HepG2 (cell line): ENCODE results near the gene PA2G4. TPM values are rescaled to one million over a fixed set of nuclear protein-coding genes. Genes with fewer than 3 reads are reported as not detected.

Experiments
- AGO1 ChIP-seq: fragments of 200-400 bp; formaldehyde crosslinking; IDR thresholded peaks from 2 replicates; pipeline ENCODE4 v1.6.1; 2017; ENCODE audit warnings: mild to moderate bottlenecking, low read depth, low read length, moderate library complexity; ENCODE audit not compliant: poor library complexity, severe bottlenecking
- AKAP8 ChIP-seq: sonication (generic); formaldehyde crosslinking; IDR thresholded peaks from 2 replicates; pipeline ENCODE4 v1.5.1; 2020; ENCODE audit warnings: mild to moderate bottlenecking, missing genetic modification reagents
- ATF7 ChIP-seq, 2 experiments: fragments of 450-650 bp in 1 of 2; sonication (generic) in 1 of 2; formaldehyde crosslinking in 1 of 2; IDR thresholded peaks; 2 replicates each; pipeline versions ENCODE4 v1.4.0 to v1.6.1; 2016 to 2020; ENCODE audit warnings: antibody characterized with exemption in 1 of 2, mild to moderate bottlenecking in 1 of 2, missing genetic modification reagents in 1 of 2
- CBX5 ChIP-seq: sonication (generic); formaldehyde crosslinking; IDR thresholded peaks from 2 replicates; pipeline ENCODE4 v1.4.0; 2020; ENCODE audit warnings: missing genetic modification reagents, borderline replicate concordance
- CSRNP1 ChIP-seq: sonication (generic); formaldehyde crosslinking; IDR thresholded peaks from 2 replicates; pipeline ENCODE4 v1.8.1; 2023; ENCODE audit warnings: mild to moderate bottlenecking, missing genetic modification reagents
- ELF4 ChIP-seq: sonication (generic); formaldehyde crosslinking; IDR thresholded peaks from 2 replicates; pipeline ENCODE4 v1.5.0; 2020; ENCODE audit warnings: missing genetic modification reagents, mild to moderate bottlenecking, moderate library complexity, borderline replicate concordance
- ESRRA ChIP-seq: sonication (generic); formaldehyde crosslinking; IDR thresholded peaks from 2 replicates; pipeline ENCODE4 v1.5.1; 2020; ENCODE audit warnings: mild to moderate bottlenecking, low read depth, missing genetic modification reagents
- MEF2D ChIP-seq: sonication (generic); formaldehyde crosslinking; IDR thresholded peaks from 2 replicates; pipeline ENCODE4 v1.5.1; 2020; ENCODE audit warnings: mild to moderate bottlenecking, missing genetic modification reagents
- NFRKB ChIP-seq: fragments of 450-650 bp; IDR thresholded peaks from 2 replicates; pipeline ENCODE4 v1.6.1; 2017
- POLR2A ChIP-seq, 2 experiments: IDR thresholded peaks; 2 replicates each; pipeline ENCODE4 v1.6.1; 2011; ENCODE audit warnings: low read depth in 2 of 2, low read length in 2 of 2, mild to moderate bottlenecking in 1 of 2, moderate library complexity in 1 of 2; ENCODE audit not compliant: insufficient read depth in 1 of 2
- SP140L ChIP-seq: sonication (generic); formaldehyde crosslinking; IDR thresholded peaks from 2 replicates; pipeline ENCODE4 v1.4.0; 2020; ENCODE audit warnings: missing genetic modification reagents, borderline replicate concordance
- SP2 ChIP-seq: sonication (generic); formaldehyde crosslinking; IDR thresholded peaks from 2 replicates; pipeline ENCODE4 v1.5.1; 2020; ENCODE audit warnings: mild to moderate bottlenecking, missing genetic modification reagents
- SYNCRIP ChIP-seq: fragments of 200-400 bp; formaldehyde crosslinking; IDR thresholded peaks from 2 replicates; pipeline ENCODE4 v1.6.1; 2018; ENCODE audit warnings: mild to moderate bottlenecking, low read depth, low read length; ENCODE audit not compliant: insufficient read depth
- TSC22D2 ChIP-seq: sonication (generic); formaldehyde crosslinking; IDR thresholded peaks from 2 replicates; pipeline ENCODE4 v1.5.1; 2020; ENCODE audit warnings: missing genetic modification reagents, mild to moderate bottlenecking, borderline replicate concordance
- ZBTB8A ChIP-seq: sonication (generic); formaldehyde crosslinking; IDR thresholded peaks from 2 replicates; pipeline ENCODE4 v1.4.0; 2020; ENCODE audit warnings: mild to moderate bottlenecking, low read depth, missing genetic modification reagents, borderline replicate concordance
- ZNF101 ChIP-seq: sonication (generic); formaldehyde crosslinking; IDR thresholded peaks from 2 replicates; pipeline ENCODE4 v1.4.0; 2020; ENCODE audit warnings: mild to moderate bottlenecking, low read depth, missing genetic modification reagents, borderline replicate concordance
- ZNF350 ChIP-seq: sonication (generic); formaldehyde crosslinking; IDR thresholded peaks from 2 replicates; pipeline ENCODE4 v1.4.0; 2020; ENCODE audit warnings: mild to moderate bottlenecking, low read depth, missing genetic modification reagents, borderline replicate concordance
- ZNF576 ChIP-seq: sonication (generic); formaldehyde crosslinking; IDR thresholded peaks from 2 replicates; pipeline ENCODE4 v1.4.0; 2020; ENCODE audit warnings: mild to moderate bottlenecking, missing genetic modification reagents
- ZNF598 ChIP-seq: sonication (generic); formaldehyde crosslinking; IDR thresholded peaks from 2 replicates; pipeline ENCODE4 v1.5.1; 2020; ENCODE audit warnings: mild to moderate bottlenecking, missing genetic modification reagents, borderline replicate concordance
- ZNF891 ChIP-seq: sonication (generic); formaldehyde crosslinking; IDR thresholded peaks from 2 replicates; pipeline ENCODE4 v1.5.0; 2020; ENCODE audit warnings: mild to moderate bottlenecking, missing genetic modification reagents
- polyA plus RNA-seq, 8 experiments: library from polyadenylated mRNA; depleted of rRNA in 3 of 8; stranded (reverse) in 7 of 8; unstranded in 1 of 8; fragments of >200 nt; fragmentation: Illumina TruSeq in 4 of 8; extraction: Trizol in 4 of 8; gene quantifications; 2 replicates each; pipeline versions ENCODE4 v1.2.1 to v1.2.3, GENCODE V29; 2011 to 2016; ENCODE audit warnings: low read depth in 4 of 8, missing spikeins in 1 of 8, mixed read lengths in 1 of 8; ENCODE audit not compliant: insufficient read depth in 1 of 8
- total RNA-seq, 5 experiments: library from RNA; depleted of rRNA; stranded (reverse); fragments of >200 nt; fragmentation: Illumina TruSeq; extraction: Trizol; gene quantifications; 2 replicates each; pipeline ENCODE4 v1.2.3, GENCODE V29; 2016; ENCODE audit warnings: low read depth in 1 of 5
- TF ChIP-seq, protein P1 (sequence below): IDR thresholded peaks from 2 replicates; pipeline ENCODE4 v1.6.1; 2012; ENCODE audit warnings: low read length, improper control_type of control experiment
- TF ChIP-seq, protein P2 (sequence below): sonication (generic); formaldehyde crosslinking; IDR thresholded peaks from 2 replicates; pipeline ENCODE4 v1.8.1; 2023; ENCODE audit warnings: mild to moderate bottlenecking, missing genetic modification reagents

The PA2G4 gene
- total and polyA plus RNA-seq, 2 of the 13 experiments (the other 11 are each of a cell fraction or from before 2014, with no cell fraction given): 147 to 240 TPM

- TF ChIP-seq, protein P1, sequence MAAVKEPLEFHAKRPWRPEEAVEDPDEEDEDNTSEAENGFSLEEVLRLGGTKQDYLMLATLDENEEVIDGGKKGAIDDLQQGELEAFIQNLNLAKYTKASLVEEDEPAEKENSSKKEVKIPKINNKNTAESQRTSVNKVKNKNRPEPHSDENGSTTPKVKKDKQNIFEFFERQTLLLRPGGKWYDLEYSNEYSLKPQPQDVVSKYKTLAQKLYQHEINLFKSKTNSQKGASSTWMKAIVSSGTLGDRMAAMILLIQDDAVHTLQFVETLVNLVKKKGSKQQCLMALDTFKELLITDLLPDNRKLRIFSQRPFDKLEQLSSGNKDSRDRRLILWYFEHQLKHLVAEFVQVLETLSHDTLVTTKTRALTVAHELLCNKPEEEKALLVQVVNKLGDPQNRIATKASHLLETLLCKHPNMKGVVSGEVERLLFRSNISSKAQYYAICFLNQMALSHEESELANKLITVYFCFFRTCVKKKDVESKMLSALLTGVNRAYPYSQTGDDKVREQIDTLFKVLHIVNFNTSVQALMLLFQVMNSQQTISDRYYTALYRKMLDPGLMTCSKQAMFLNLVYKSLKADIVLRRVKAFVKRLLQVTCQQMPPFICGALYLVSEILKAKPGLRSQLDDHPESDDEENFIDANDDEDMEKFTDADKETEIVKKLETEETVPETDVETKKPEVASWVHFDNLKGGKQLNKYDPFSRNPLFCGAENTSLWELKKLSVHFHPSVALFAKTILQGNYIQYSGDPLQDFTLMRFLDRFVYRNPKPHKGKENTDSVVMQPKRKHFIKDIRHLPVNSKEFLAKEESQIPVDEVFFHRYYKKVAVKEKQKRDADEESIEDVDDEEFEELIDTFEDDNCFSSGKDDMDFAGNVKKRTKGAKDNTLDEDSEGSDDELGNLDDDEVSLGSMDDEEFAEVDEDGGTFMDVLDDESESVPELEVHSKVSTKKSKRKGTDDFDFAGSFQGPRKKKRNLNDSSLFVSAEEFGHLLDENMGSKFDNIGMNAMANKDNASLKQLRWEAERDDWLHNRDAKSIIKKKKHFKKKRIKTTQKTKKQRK: no peak
- peak; percentile 79 to 80 for TF ChIP-seq POLR2A (IDR thresholded peaks at IDR 0.05; ENCODE audit: insufficient read depth in 1 of 2, low read depth in 2 of 2, low read length in 2 of 2)
- TF ChIP-seq ATF7 (IDR thresholded peaks at IDR 0.05): no peak
- peak; percentile 89 for TF ChIP-seq ATF7 (CRISPR knock-in tag; IDR thresholded peaks at IDR 0.05)
- no peak for TF ChIP-seq SYNCRIP
- TF ChIP-seq MEF2D (CRISPR knock-in tag): peak; percentile 97
- peak; percentile 96 for TF ChIP-seq ESRRA (CRISPR knock-in tag)
- peak; percentile 72; the same call in 1 of the 2 replicates for TF ChIP-seq ZNF598 (CRISPR knock-in tag)
- peak; percentile 92 for TF ChIP-seq ZNF350 (CRISPR knock-in tag)
- TF ChIP-seq AKAP8 (CRISPR knock-in tag): peak; percentile 90
- TF ChIP-seq CBX5 (CRISPR knock-in tag): peak; percentile 98; the same call in 1 of the 2 replicates
- no peak for TF ChIP-seq SP2 (CRISPR knock-in tag)
- peak; percentile 25; the same call in 1 of the 2 replicates for TF ChIP-seq SP140L (CRISPR knock-in tag)
- peak; percentile 87; the same call in 1 of the 2 replicates for TF ChIP-seq TSC22D2 (CRISPR knock-in tag)
- TF ChIP-seq ZNF101 (CRISPR knock-in tag): 0 out of 2 replicates have a peak, but pooled peaks have one; percentile 52
- TF ChIP-seq, protein P2, sequence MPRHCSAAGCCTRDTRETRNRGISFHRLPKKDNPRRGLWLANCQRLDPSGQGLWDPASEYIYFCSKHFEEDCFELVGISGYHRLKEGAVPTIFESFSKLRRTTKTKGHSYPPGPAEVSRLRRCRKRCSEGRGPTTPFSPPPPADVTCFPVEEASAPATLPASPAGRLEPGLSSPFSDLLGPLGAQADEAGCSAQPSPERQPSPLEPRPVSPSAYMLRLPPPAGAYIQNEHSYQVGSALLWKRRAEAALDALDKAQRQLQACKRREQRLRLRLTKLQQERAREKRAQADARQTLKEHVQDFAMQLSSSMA: 0 out of 2 replicates have a peak, but pooled peaks have one; percentile 68
- TF ChIP-seq ZNF576 (CRISPR knock-in tag): 0 out of 2 replicates have a peak, but pooled peaks have one; percentile 47
- TF ChIP-seq NFRKB: no peak
- no peak; the same call in 1 of the 2 replicates for TF ChIP-seq ZBTB8A (CRISPR knock-in tag)
- TF ChIP-seq AGO1: no peak
- peak; percentile 67; the same call in 1 of the 2 replicates for TF ChIP-seq CSRNP1
- peak; percentile 89; the same call in 1 of the 2 replicates for TF ChIP-seq ELF4 (CRISPR knock-in tag)
- TF ChIP-seq ZNF891: no peak
These were observed 22.7 kb upstream of the PA2G4 start (continued) for GRCh38 chr12:56081393-56082347.
